Measurements from ENCODE around the gene ATL1.

ATL1 gene

GRCh38 chr14:50667996-50668825, 108.3 kb downstream of the ATL1 start, which contains the start of gene SAV1:
Gene SAV1, minus strand, starts transcription at chr14:50668306. Its CDS starts 339 bp downstream, at chr14:50667967.
- ChIA-PET CTCF (interaction anchor here (1.9 kb wide), 1 partner anchor 192 kb away, joined by 4 read pairs; no protein-coding TSS in a partner anchor), POLR2A (interaction anchor here (0.6 to 1.4 kb wide), 14 partner anchors 9 to 483 kb away, joined by 3 to 12 read pairs (median 4); no protein-coding TSS in a partner anchor)
- DNase-seq (ENCODE audit: low read depth, low spot score): peak; percentile 66
- no peak for TF ChIP-seq CTCF (IDR thresholded peaks at IDR 0.05; ENCODE audit: insufficient read depth, low read length, missing control alignments)
- H3K4me3 ChIP-seq (ENCODE audit: low read depth, low read length): peak within 1 kb of the TSS; percentile 78

DNA sequence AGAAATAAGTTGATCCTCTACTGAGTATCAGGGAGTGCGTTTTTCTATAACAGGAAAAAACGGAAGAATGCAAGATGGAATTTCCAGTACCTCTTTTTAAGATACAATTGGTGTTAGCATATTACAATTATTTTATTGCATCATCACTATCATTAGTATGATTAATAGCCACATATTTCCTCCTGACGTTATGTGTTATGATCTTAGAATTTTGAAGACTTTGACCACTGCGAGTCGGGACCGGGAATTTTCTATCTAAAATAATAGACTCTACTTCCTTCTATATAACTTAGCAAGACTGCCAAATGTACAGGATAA, 108.8 kb downstream of the ATL1 start:
- ChIA-PET POLR2A (interaction anchor here (0.6 to 1.4 kb wide), 14 partner anchors 9 to 484 kb away, joined by 3 to 12 read pairs (median 4); no protein-coding TSS in a partner anchor), CTCF (interaction anchor here (1.9 kb wide), 1 partner anchor 191 kb away, joined by 4 read pairs; no protein-coding TSS in a partner anchor)
- peak overlapping the region; percentile 78 for H3K4me3 ChIP-seq (ENCODE audit: low read depth, low read length)
- no peak for TF ChIP-seq CTCF (IDR thresholded peaks at IDR 0.05; ENCODE audit: insufficient read depth, low read length, missing control alignments)
- no peak for DNase-seq (ENCODE audit: low read depth, low spot score)

DNA sequence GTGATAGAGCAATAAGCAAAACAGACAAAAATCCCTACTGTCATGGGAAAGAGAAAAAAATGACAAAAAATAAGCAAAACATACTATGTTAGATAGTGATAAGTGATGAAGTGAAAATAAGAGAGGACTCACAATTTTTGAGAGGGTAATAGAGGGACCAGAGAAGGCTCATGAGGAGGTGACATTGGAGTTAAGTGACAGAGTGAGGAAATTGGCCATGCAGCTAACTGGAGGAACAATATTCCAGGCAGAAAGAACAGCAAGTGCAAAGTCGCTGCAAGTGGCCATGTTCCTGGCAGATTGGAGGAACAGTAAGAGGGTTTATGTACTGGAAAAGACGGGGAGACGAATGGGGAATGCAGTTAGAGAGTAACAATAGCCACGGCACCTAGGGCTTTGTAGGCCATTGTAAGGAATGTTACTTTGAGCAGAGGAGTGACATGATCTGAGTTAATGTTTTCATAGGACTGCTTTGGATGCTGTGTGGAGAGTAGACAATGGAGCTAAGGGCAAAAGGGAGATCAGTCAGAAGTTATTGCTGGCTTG, 109.6 kb downstream of the ATL1 start:
- ChIA-PET POLR2A (interaction anchor here (1.3 kb wide), 1 partner anchor 38 kb away, joined by 7 read pairs; no protein-coding TSS in a partner anchor), CTCF (interaction anchor here (1.9 to 2.4 kb wide), 2 partner anchors 45 to 190 kb away, joined by 4 to 8 read pairs; no protein-coding TSS in a partner anchor)
- H3K4me3 ChIP-seq (ENCODE audit: low read depth, low read length): no peak overlapping the region
- no peak for TF ChIP-seq CTCF (IDR thresholded peaks at IDR 0.05; ENCODE audit: insufficient read depth, low read length, missing control alignments)
- no peak for DNase-seq (ENCODE audit: low read depth, low spot score)

GRCh38 chr14:50670196-50670865, 110.4 kb downstream of the ATL1 start:
- DNase-seq (ENCODE audit: low read depth, low spot score): no peak
- CTCF ChIA-PET: interaction anchor here (2.4 kb wide), 1 partner anchor 44 kb away, joined by 8 read pairs; no protein-coding TSS in a partner anchor
- POLR2A ChIA-PET: no interaction called here
- H3K4me3 ChIP-seq (ENCODE audit: low read depth, low read length): no peak overlapping the region
- no peak for TF ChIP-seq CTCF (IDR thresholded peaks at IDR 0.05; ENCODE audit: insufficient read depth, low read length, missing control alignments)

DNA sequence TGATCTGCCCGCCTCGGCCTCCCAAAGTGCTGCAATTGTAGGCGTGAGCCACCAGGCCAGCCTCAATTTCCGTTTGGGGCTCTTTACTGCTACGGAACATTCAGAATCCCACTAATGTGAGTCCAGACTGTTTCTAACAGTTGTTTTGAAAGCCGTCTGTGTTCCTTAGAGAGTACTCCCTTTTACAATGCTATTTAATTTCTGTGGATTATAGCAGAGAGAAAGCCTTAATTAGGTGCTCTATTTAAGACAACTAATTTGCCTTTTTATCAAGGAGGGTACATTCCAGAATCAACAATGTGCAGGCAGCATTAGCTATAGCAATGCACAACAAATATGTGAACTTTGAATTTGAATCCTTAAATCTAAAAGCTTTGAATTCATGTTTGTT, 110.9 kb downstream of the ATL1 start:
- no peak for DNase-seq (ENCODE audit: low read depth, low spot score)
- no peak for TF ChIP-seq CTCF (IDR thresholded peaks at IDR 0.05; ENCODE audit: insufficient read depth, low read length, missing control alignments)
- ChIA-PET CTCF (interaction anchor here (0.6 to 2.4 kb wide), 3 partner anchors 44 to 106 kb away, joined by 3 to 8 read pairs (median 5); no protein-coding TSS in a partner anchor), POLR2A (no interaction called here)
- H3K4me3 ChIP-seq (ENCODE audit: low read depth, low read length): no peak overlapping the region
